Caco-2 (cell line): Measurements from ENCODE around the gene CCDC194. TPM values are rescaled to one million over a fixed set of nuclear protein-coding genes. Genes with fewer than 3 reads are reported as not detected.

Experiments
- BruUV-seq: library from RNA; stranded (reverse); fragments of 400-500 nt; replicated peaks from 2 replicates; lab custom pipeline; 2021; lab: Mats Ljungman, UMichigan
- CTCF ChIA-PET: fragments of 300-600 bp; sonication (Branson Sonifier 250); formaldehyde crosslinking; loops from one replicate; lab custom pipeline; 2022; ENCODE audit warnings: antibody characterized with exemption; lab: Charles Lee
- POLR2A ChIA-PET: fragments of 300-600 bp; sonication (Branson Sonifier 250); formaldehyde crosslinking; loops from one replicate; lab custom pipeline; 2022; ENCODE audit warnings: antibody characterized with exemption; lab: Charles Lee
- DNase-seq, 2 experiments: peaks; one replicate each; pipeline versions ENCODE4 v3.0.0 to v3.0.0-alpha.2; 2020 to 2022
- H3K27me3 ChIP-seq: replicated peaks from 2 replicates; pipeline ENCODE4 v1.6.0; 2011; ENCODE audit warnings: low read length; ENCODE audit not compliant: control insufficient read depth, insufficient read depth
- H3K36me3 ChIP-seq: 2 replicates; pipeline ENCODE4 v1.5.1; 2011; ENCODE audit warnings: low read length; ENCODE audit not compliant: control insufficient read depth, insufficient read depth
- H3K4me1 ChIP-seq: fragments of 250-450 bp; sonication (Bioruptor Pico); 2 replicates; pipeline ENCODE4 v1.5.1; 2020; ENCODE audit warnings: mild to moderate bottlenecking
- H3K4me3 ChIP-seq: 2 replicates; pipeline ENCODE4 v1.5.1; 2011; ENCODE audit warnings: low read depth, mild to moderate bottlenecking, control low read depth, low read length
- H3K9me3 ChIP-seq: fragments of 250-450 bp; sonication (Bioruptor Pico); 2 replicates; pipeline ENCODE4 v1.5.1; 2020; ENCODE audit warnings: mild to moderate bottlenecking, moderate library complexity
- H3K27ac Mint-ChIP-seq: one replicate; pipeline ENCODE4 v1.8.0; 2022; ENCODE audit warnings: mixed read lengths; ENCODE audit not compliant: unreplicated experiment
- H3K27me3 Mint-ChIP-seq: one replicate; pipeline ENCODE4 v1.8.0; 2022; ENCODE audit warnings: mixed read lengths; ENCODE audit not compliant: insufficient read depth, unreplicated experiment
- H3K36me3 Mint-ChIP-seq: one replicate; pipeline ENCODE4 v1.8.0; 2022; ENCODE audit warnings: mild to moderate bottlenecking, mixed read lengths; ENCODE audit not compliant: insufficient read depth, unreplicated experiment
- H3K4me1 Mint-ChIP-seq: one replicate; pipeline ENCODE4 v1.8.0; 2022; ENCODE audit warnings: low read depth, mixed read lengths; ENCODE audit not compliant: unreplicated experiment
- H3K4me3 Mint-ChIP-seq: one replicate; pipeline ENCODE4 v1.8.0; 2022; ENCODE audit warnings: mild to moderate bottlenecking, moderate library complexity, mixed read lengths; ENCODE audit not compliant: unreplicated experiment
- H3K9me3 Mint-ChIP-seq: one replicate; pipeline ENCODE4 v1.8.0; 2022; ENCODE audit warnings: mixed read lengths; ENCODE audit not compliant: unreplicated experiment
- CTCF ChIP-seq, 2 experiments: fragments of 200-600 bp in 1 of 2; IDR thresholded peaks; 1 replicate in 1 of 2; 2 replicates in 1 of 2; pipeline versions ENCODE4 v1.5.1 to v1.8.0; 2011 to 2022; ENCODE audit warnings: antibody characterized with exemption in 1 of 2, control low read depth in 1 of 2, inconsistent platforms in 1 of 2, low read depth in 1 of 2, low read length in 1 of 2, mild to moderate bottlenecking in 1 of 2, moderate library complexity in 1 of 2; ENCODE audit not compliant: insufficient read depth in 1 of 2, severe bottlenecking in 1 of 2, unreplicated experiment in 1 of 2
- intact Hi-C: fragments of 100-400 bp; cut with micrococcal nuclease; formaldehyde crosslinking; loops from one replicate; pipeline ENCODE4 v1.10.0; 2022; ENCODE audit not compliant: unreplicated experiment
- total RNA-seq: library from RNA; stranded (reverse); gene quantifications from 2 replicates; pipeline ENCODE4 v1.2.3, GENCODE V29; 2022

The CCDC194 gene
- total RNA-seq, 1 experiment from 2014 or later: 1.3 TPM

GRCh38 chr19:17429641-17430113 lies 35.7 kb upstream of the CCDC194 start:
- DNase-seq: no peak
- no TSS peak for BruUV-seq
- no peaks in the 10 kb centered on the region for H3K4me1 ChIP-seq
- no peaks in the 10 kb centered on the region for H3K9me3 ChIP-seq
- H3K4me3 Mint-ChIP-seq: no peak overlapping the region
- ChIA-PET POLR2A (interaction anchor here (0.6 to 0.7 kb wide), 2 partner anchors 19 to 24 kb away, joined by 6 read pairs; partner anchors contain the start of gene BST2), CTCF (interaction anchor here (1.5 kb wide), 1 partner anchor 10 kb away, joined by 3 read pairs; no protein-coding TSS in a partner anchor)
- no peaks in the 10 kb centered on the region for H3K36me3 Mint-ChIP-seq
- no peak overlapping the region for H3K27ac Mint-ChIP-seq
- H3K27me3 ChIP-seq: no peaks in the 10 kb centered on the region
- intact Hi-C loops: no loop called here
- no peaks in the 10 kb centered on the region for H3K9me3 Mint-ChIP-seq
- no peaks in the 10 kb centered on the region for H3K4me1 Mint-ChIP-seq
- no peak for TF ChIP-seq CTCF (IDR thresholded peaks at IDR 0.05; ENCODE audit: insufficient read depth in 1 of 2, low read depth in 1 of 2, low read length in 1 of 2, severe bottlenecking in 1 of 2, unreplicated experiment in 1 of 2)
- H3K27me3 Mint-ChIP-seq: no peaks in the 10 kb centered on the region
- no peaks in the 10 kb centered on the region for H3K36me3 ChIP-seq
- no peak overlapping the region for H3K4me3 ChIP-seq

GRCh38 chr19:17424743-17425365 lies 30.9 kb upstream of the CCDC194 start:
- H3K4me1 ChIP-seq: peaks cover 5% of the 10 kb centered on the region; the same call in 1 of the 2 replicates
- no peaks in the 10 kb centered on the region for H3K27me3 ChIP-seq
- ChIA-PET POLR2A (no interaction called here), CTCF (interaction anchor here (1.0 kb wide), 1 partner anchor 39 kb away, joined by 4 read pairs; no protein-coding TSS in a partner anchor)
- no peaks in the 10 kb centered on the region for H3K4me1 Mint-ChIP-seq
- no peak overlapping the region for H3K4me3 Mint-ChIP-seq
- intact Hi-C loops: no loop called here
- no peaks in the 10 kb centered on the region for H3K27me3 Mint-ChIP-seq
- no peaks in the 10 kb centered on the region for H3K9me3 Mint-ChIP-seq
- H3K36me3 ChIP-seq: no peaks in the 10 kb centered on the region
- H3K4me3 ChIP-seq: no peak overlapping the region
- no peaks in the 10 kb centered on the region for H3K9me3 ChIP-seq
- H3K27ac Mint-ChIP-seq: no peak overlapping the region
- peak; percentile 18 to 49 for TF ChIP-seq CTCF (IDR thresholded peaks at IDR 0.05; ENCODE audit: insufficient read depth in 1 of 2, low read depth in 1 of 2, low read length in 1 of 2, severe bottlenecking in 1 of 2, unreplicated experiment in 1 of 2)
- peak; percentile 58 to 65 for DNase-seq
- peaks cover 9% of the 10 kb centered on the region for H3K36me3 Mint-ChIP-seq
- no TSS peak for BruUV-seq

- H3K36me3 ChIP-seq: no peaks in the 10 kb centered on the region
- no peaks in the 10 kb centered on the region for H3K27me3 ChIP-seq
- H3K4me3 ChIP-seq: no peak overlapping the region
- peaks cover 14% of the 10 kb centered on the region for H3K36me3 Mint-ChIP-seq
- no peaks in the 10 kb centered on the region for H3K9me3 ChIP-seq
- no peak for DNase-seq
- H3K4me1 ChIP-seq: peaks cover 5% of the 10 kb centered on the region; the same call in 1 of the 2 replicates
- no TSS peak for BruUV-seq
- H3K27me3 Mint-ChIP-seq: no peaks in the 10 kb centered on the region
- H3K9me3 Mint-ChIP-seq: no peaks in the 10 kb centered on the region
- no peak overlapping the region for H3K4me3 Mint-ChIP-seq
- CTCF ChIA-PET: interaction anchor here (1.0 kb wide), 1 partner anchor 38 kb away, joined by 4 read pairs; no protein-coding TSS in a partner anchor
- POLR2A ChIA-PET: interaction anchor here (0.6 kb wide), 1 partner anchor 17 kb away, joined by 3 read pairs; no protein-coding TSS in a partner anchor
- intact Hi-C loops: no loop called here
- H3K27ac Mint-ChIP-seq: no peak overlapping the region
- TF ChIP-seq CTCF (IDR thresholded peaks at IDR 0.05; ENCODE audit: insufficient read depth in 1 of 2, low read depth in 1 of 2, low read length in 1 of 2, severe bottlenecking in 1 of 2, unreplicated experiment in 1 of 2): no peak
- peaks cover 5% of the 10 kb centered on the region for H3K4me1 Mint-ChIP-seq
Observed at GRCh38 chr19:17423429-17424208, 29.6 kb upstream of the CCDC194 start.
